Nephron (organoid): ENCODE measurements around the gene NGF.

ENCODE experiments used
- H3K27ac Mint-ChIP-seq, 3 experiments: 2 replicates each; pipeline ENCODE4 v1.8.0; 2020; ENCODE audit warnings: mixed read lengths in 3 of 3, mild to moderate bottlenecking in 2 of 3, moderate library complexity in 1 of 3
- H3K27me3 Mint-ChIP-seq: 2 replicates; pipeline ENCODE4 v1.8.0; 2021; ENCODE audit warnings: low read depth, mild to moderate bottlenecking, moderate library complexity, mixed read lengths
- H3K36me3 Mint-ChIP-seq: 2 replicates; pipeline ENCODE4 v1.8.0; 2020; ENCODE audit warnings: low read depth, mixed read lengths
- H3K4me1 Mint-ChIP-seq: 2 replicates; pipeline ENCODE4 v1.8.0; 2020; ENCODE audit warnings: mixed read lengths
- H3K4me3 Mint-ChIP-seq, 3 experiments: 2 replicates each; pipeline ENCODE4 v1.8.0; 2020; ENCODE audit warnings: mild to moderate bottlenecking in 3 of 3, mixed read lengths in 3 of 3, moderate library complexity in 2 of 3
- H3K9me3 Mint-ChIP-seq: 2 replicates; pipeline ENCODE4 v1.8.0; 2020; ENCODE audit warnings: mixed read lengths
- TF ChIP-seq, protein P1 (sequence below), 3 experiments: fragments of 200-600 bp; sonication (generic); IDR thresholded peaks; one replicate each; pipeline ENCODE4 v1.5.0; 2021; ENCODE audit warnings: antibody characterized with exemption in 3 of 3; ENCODE audit not compliant: unreplicated experiment in 3 of 3

NGF gene

DNA sequence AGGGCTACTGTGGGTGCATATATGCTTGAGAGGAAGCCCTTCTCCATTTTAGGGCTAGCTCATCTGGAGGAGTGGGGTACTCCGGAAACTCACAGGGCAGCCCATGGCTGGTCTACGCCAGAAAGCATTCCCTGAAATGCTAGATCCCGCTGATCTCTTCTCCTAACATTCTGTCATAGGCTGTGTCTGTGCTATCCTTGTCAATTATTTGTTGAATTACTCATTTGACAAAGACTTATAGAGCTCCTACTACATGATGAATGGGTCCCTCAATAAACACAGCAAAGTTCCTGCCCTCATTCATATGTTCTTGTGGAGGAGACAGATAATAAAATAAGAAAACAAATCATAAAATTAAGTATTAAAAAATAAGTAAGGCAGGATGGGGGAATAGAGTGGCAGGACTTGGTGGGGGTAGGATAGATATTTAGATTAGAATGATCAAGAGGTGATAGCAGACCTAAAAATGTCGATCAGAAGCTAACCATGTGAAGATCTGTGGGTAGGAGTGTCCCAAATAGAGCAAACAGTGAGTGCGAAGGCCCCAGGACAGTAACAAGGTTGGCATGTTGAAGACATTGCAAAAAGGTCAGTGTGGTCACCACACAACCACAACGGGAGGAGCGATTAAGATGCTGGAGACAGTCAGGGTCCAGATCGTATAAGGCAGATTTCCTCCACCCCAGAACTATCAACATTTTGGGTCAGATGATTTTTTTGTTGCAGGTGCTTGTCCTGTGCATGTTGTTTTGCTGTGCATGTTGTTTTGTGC is 13.2 kb downstream of the NGF start:
- no peak overlapping the region for H3K27ac Mint-ChIP-seq

DNA sequence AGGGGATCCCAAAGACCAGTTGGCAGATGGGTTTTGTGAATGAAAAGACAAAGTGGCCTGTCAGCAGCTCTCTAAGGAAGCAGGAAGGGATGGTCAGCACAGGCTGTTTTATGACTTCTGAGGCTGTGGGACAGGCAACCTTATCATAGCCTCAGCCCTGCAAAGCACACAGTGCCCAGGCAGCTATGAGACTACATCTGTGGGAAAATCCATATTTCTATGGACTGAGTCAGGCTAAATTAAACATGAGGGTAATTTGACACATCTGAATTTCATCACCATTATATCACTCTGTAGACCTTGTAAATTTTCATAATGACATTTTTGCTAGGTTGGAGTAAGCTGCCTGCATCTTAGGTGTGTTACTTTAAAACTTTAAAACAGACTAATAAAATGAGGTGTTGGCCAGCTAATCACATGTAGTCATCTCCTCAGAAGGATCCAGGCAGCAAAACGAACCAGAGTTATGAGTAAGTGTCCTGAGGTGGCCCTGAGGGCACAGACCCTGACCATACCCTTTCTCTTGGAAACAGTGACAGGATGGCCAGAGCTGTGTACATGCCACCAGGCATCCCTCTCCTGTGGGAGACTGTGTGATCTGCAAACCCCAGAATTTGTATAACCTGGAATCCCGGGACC is 14.6 kb downstream of the NGF start:
- no peak overlapping the region for H3K27ac Mint-ChIP-seq
- H3K9me3 Mint-ChIP-seq = no peaks in the 10 kb centered on the region
- TF ChIP-seq, protein P1, sequence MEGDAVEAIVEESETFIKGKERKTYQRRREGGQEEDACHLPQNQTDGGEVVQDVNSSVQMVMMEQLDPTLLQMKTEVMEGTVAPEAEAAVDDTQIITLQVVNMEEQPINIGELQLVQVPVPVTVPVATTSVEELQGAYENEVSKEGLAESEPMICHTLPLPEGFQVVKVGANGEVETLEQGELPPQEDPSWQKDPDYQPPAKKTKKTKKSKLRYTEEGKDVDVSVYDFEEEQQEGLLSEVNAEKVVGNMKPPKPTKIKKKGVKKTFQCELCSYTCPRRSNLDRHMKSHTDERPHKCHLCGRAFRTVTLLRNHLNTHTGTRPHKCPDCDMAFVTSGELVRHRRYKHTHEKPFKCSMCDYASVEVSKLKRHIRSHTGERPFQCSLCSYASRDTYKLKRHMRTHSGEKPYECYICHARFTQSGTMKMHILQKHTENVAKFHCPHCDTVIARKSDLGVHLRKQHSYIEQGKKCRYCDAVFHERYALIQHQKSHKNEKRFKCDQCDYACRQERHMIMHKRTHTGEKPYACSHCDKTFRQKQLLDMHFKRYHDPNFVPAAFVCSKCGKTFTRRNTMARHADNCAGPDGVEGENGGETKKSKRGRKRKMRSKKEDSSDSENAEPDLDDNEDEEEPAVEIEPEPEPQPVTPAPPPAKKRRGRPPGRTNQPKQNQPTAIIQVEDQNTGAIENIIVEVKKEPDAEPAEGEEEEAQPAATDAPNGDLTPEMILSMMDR (IDR thresholded peaks at IDR 0.05; ENCODE audit: unreplicated experiment in 3 of 3) = no peak
- H3K27me3 Mint-ChIP-seq = peaks cover 4% of the 10 kb centered on the region
- no peak overlapping the region for H3K4me3 Mint-ChIP-seq
- no peaks in the 10 kb centered on the region for H3K36me3 Mint-ChIP-seq
- peaks cover 13% of the 10 kb centered on the region for H3K4me1 Mint-ChIP-seq

More for the DNA sequence above, 13.2 kb downstream of the NGF start:
- H3K36me3 Mint-ChIP-seq = no peaks in the 10 kb centered on the region
- no peaks in the 10 kb centered on the region for H3K9me3 Mint-ChIP-seq
- TF ChIP-seq, protein P1 (IDR thresholded peaks at IDR 0.05; ENCODE audit: unreplicated experiment in 3 of 3) = no peak
- H3K4me3 Mint-ChIP-seq = no peak overlapping the region
- peaks cover 13% of the 10 kb centered on the region for H3K4me1 Mint-ChIP-seq
- peaks cover 4% of the 10 kb centered on the region for H3K27me3 Mint-ChIP-seq

DNA sequence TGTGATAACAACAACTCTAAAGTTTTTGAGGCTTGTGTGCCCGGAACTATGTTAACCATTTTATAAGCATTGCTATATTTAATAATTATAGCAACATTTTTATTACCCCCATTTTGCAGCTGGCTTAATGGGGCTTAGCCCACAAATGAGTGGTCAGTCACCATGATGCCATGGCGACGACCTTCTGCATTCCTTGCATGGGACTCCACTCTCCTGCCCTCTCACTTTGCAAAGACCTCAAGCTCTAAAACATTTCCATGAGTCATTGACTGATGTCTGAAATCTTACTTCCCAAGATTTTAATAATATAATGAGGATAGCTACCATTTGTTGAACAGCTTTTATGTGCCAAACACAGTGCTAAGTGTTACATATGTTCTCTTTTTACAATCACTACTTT is 15.4 kb downstream of the NGF start:
- H3K27ac Mint-ChIP-seq = no peak overlapping the region
- H3K36me3 Mint-ChIP-seq = no peaks in the 10 kb centered on the region
- H3K9me3 Mint-ChIP-seq = no peaks in the 10 kb centered on the region
- peaks cover 4% of the 10 kb centered on the region for H3K27me3 Mint-ChIP-seq
- no peak overlapping the region for H3K4me3 Mint-ChIP-seq
- H3K4me1 Mint-ChIP-seq = peaks cover 8% of the 10 kb centered on the region
- TF ChIP-seq, protein P1 (IDR thresholded peaks at IDR 0.05; ENCODE audit: unreplicated experiment in 3 of 3) = no peak

DNA sequence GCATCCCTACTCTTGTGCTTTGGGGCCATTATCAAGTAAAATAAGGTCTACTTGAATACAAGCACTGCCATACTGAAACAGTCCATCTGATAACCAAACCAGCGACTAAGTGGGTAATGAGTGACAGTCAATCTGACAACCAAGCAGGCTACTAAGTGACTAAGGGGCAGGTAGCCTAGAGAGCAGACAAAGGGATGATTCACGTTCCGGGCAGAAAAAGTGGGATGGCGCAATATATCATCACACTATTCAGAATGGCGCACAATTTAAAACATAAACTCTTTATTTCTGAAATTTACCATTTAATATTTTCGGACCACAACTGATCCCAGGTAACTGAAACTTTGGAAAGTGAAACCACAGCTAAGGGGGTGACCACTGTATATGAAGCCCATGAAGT is 17.7 kb downstream of the NGF start:
- H3K4me1 Mint-ChIP-seq = peaks cover under 1% of the 10 kb centered on the region
- H3K27ac Mint-ChIP-seq = no peak overlapping the region
- no peaks in the 10 kb centered on the region for H3K36me3 Mint-ChIP-seq
- no peaks in the 10 kb centered on the region for H3K27me3 Mint-ChIP-seq
- H3K4me3 Mint-ChIP-seq = no peak overlapping the region
- no peaks in the 10 kb centered on the region for H3K9me3 Mint-ChIP-seq
- TF ChIP-seq, protein P1 (IDR thresholded peaks at IDR 0.05; ENCODE audit: unreplicated experiment in 3 of 3) = no peak

DNA sequence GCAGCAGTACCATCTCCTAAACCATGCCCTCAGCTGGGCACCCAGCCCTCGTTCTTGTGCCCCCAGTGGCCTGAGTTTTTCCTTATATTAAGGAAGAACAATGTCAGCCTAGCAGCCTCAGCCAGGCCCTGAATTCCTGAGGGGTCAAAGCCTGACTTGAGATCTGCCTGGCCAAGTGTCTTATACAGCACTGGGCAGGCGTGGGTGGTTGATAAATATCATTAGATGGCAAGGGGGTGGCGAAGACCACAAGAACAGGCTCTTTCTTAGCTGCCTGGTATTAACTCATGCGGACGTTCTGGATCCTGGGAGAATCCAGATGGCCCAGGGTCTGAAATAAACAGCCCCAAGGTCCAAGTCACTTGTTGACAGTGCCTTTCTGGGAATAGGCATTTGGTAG is 18.3 kb downstream of the NGF start:
- no peaks in the 10 kb centered on the region for H3K36me3 Mint-ChIP-seq
- TF ChIP-seq, protein P1 (IDR thresholded peaks at IDR 0.05; ENCODE audit: unreplicated experiment in 3 of 3) = no peak
- H3K27me3 Mint-ChIP-seq = no peaks in the 10 kb centered on the region
- no peak overlapping the region for H3K4me3 Mint-ChIP-seq
- H3K27ac Mint-ChIP-seq = no peak overlapping the region
- no peaks in the 10 kb centered on the region for H3K9me3 Mint-ChIP-seq
- H3K4me1 Mint-ChIP-seq = no peaks in the 10 kb centered on the region
